Activated CD4-positive, CD25-positive, alpha-beta regulatory T cell (primary cell): Measurements from ENCODE around the gene PIK3R4.

Experiments used
- DNase-seq, 4 experiments: peaks; one replicate each; lab custom pipeline; 2025; lab: John Stamatoyannopoulos, UW

Gene PIK3R4

DNA sequence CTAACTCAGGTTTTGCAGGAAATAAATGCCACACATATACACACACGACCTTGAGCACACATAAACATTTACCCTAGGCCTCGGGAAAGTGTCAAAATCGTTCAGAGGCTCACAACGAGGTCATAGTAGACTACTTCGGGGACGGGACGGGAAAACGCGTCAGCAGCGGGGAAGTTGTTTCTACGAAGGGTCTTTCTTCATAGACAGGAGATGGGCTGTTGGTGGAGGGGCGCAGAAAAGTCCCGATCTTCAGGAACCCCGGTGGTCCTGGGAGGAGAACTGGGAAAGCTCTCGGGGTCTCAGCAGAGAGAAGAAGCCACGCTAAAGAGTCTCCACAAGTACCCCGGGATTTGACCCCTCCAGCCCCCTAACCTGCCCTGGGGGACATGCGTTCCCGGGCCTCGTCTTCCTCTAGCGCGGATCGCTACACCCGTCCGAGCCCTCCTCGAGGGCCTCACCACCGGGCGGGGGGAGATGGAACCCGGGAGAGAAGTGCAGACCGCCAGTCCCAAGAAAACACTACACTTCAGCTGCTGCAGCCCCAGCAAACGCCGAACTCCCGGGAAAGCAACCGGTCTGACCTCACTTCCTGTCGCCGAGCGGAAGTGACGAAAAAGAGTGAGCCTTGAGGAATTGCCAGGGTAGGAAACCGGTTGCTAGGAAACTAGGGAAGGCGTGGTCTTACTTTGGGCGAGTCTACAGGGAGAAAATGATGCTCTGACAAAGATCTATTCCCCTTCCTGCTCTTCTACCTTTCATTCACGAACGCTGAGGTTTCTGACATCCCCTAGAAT is at the start of gene PIK3R4:
TSS of gene PIK3R4 (minus strand) at position 584 of the 794 bp plus-strand sequence. CDS start 1,611 bp downstream, outside the sequence.
- peak; percentile 79 to 85 (median 81) for DNase-seq

GRCh38 chr3:130795396-130795795 is 48.8 kb upstream of the PIK3R4 start:
- DNase-seq, result no peak

GRCh38 chr3:130792246-130792645 is 45.6 kb upstream of the PIK3R4 start:
- no peak for DNase-seq

GRCh38 chr3:130789782-130790322 is 43.2 kb upstream of the PIK3R4 start:
- no peak for DNase-seq

DNA sequence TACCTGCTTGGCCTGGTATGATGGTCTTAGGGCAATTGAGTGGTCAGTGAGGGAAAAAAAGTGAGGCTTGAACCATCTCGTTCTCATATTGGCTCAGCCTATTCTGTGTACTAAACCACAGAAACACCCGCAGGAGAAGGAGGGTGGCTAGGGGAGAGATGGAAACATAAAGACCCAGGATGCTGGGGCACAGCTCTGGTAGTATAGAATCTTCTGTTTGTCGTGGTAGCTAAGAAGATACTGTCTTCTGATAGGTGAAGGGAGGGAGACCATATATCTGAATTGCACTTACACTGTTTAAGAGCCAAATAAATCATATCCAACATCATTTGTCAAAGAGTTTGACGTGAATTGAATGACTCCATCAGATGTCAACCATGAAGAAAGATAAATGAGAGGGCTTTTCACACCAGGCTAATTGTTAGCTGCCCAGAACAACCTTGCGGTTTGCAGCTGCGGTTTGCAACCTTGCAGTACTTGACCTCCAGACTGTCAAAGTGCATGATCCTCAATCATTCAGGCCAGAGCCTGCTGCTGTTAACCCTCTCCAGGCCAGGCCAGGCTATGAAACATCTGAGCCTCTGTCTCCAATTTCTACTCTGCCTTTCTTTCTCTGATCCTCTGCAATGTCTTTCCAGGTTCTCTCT is 40.9 kb upstream of the PIK3R4 start:
- DNase-seq, result no peak

- DNase-seq, result no peak
These were observed 39.7 kb upstream of the PIK3R4 start for GRCh38 chr3:130786306-130786705.

GRCh38 chr3:130783629-130784028 is 37.0 kb upstream of the PIK3R4 start:
- no peak for DNase-seq

- no peak for DNase-seq
These were observed 32.9 kb upstream of the PIK3R4 start for GRCh38 chr3:130779486-130779885.

DNA sequence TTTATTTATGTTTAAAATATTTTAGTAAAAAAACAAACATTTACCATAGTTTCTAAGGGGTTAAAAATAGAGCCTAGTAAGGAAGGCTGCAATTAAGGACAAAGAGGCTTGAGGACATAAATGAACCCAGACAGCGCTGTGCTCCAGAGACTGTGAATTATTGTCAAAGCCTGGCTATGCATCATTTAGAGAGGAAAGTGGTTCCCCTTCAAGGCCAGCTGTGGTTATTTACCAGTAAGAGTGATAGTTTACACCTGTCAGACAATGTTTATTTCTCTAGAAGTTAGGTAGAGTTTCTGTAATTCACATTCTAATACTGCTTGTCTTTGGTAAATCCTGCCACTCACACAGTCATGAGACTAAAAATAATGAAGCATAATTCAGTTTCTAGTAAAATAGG is 32.4 kb upstream of the PIK3R4 start:
- DNase-seq, result no peak

DNA sequence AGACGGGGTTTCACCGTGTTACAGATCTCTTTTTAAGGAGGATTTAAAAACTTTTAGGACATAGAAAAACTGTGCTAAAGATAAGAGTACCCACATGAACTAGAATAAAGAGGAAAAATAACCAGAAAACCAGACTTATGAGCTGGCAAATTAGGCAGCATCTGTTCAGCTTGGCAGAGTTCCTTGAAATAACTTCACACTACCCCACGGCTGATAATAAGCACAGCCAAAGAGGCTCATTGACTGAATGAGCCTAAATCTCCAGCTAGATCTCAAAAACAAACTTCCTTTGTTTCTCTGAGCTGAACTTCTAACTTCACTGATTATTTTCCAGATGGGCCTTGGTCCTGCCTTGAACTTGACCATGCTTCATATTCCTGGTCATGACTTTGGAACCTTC is 26.7 kb upstream of the PIK3R4 start:
- no peak for DNase-seq

DNA sequence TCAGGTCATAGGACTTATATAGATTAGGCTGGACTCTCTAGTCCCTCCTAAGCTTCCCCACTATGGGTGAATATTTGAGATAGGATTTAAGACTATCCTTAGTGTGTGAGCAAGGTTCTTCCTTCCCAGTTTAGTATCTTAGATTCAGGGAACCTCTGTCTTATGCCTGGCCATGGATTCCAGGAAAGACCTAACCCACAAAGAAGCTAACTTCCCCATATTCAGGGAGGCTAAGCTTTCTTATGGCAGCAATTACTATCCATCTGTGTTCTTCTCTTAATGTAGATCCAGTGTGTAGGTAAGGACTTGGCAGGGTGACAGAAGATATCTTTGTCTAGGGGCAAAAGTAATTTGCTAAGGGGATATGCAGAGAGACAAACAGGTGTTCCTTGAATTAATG is 25.5 kb upstream of the PIK3R4 start:
- DNase-seq, result no peak

DNA sequence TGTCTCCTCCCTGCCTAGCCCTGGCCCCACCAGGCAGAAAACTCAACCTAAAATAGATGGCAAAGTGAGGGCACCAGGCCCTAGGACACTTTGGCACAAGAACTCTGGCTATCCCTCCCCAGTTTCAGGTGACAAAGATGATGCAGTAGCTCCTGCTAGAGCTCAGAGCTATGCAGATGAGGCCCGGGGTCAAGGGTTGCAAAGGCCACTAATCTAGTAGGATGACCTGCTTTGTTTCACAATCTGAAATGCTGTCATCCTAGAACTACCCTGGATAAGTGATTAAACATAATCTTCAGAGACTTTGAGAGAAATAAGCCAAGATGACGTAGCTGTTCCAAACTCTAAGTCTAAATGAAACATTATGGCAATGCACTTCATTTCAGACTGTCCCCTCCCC is 24.0 kb upstream of the PIK3R4 start:
- no peak for DNase-seq

DNA sequence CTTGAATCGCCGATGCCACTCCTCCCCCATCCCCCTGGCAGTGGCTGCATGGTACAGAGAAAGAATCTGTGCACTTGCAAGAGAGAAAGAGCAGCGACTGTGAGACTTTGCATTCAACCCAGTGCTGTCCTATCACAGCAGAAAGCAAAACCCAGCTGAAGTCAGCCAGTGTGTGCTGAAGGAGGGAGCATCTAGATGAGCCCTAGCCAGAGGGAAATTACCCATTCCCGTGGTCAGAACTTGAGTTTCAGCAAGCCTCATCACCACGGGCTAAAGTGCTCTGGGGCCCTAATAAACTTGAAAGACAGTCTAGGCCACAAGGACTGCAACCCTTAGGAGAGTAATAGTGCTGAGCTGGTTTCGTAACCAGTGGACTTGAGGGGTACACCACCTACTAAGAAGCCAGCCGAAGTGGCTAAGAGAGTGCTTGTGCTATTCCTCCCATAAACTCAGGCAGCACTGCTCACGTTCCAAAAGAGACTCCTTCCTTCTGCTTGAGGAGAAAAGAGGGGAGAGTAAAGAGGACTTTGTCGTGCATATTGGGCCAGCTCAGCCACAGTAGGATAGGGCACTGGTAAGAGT is 15.2 kb upstream of the PIK3R4 start:
- no peak for DNase-seq

DNA sequence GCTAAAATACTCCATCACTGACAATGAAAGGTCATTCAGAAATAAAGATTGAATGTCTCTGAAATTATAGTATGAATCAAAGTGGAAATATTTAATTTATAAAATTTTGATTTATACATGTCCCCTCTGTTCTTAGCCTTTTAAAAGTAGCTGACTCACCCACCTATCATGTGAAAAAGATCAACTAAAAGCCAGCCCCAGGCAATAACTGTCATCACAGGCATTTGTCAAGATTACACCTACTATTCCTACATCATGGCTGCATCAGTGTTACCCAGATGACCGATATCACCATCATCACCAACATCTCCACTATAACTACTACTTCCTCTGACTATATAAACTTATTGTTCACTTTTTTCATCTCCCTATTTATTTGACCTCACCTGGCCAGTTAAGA is 14.3 kb upstream of the PIK3R4 start:
- no peak for DNase-seq

GRCh38 chr3:130759692-130760338 is 13.2 kb upstream of the PIK3R4 start:
- DNase-seq, result peak in 3 of 4 experiments; percentile 3 to 6 (median 6)

DNA sequence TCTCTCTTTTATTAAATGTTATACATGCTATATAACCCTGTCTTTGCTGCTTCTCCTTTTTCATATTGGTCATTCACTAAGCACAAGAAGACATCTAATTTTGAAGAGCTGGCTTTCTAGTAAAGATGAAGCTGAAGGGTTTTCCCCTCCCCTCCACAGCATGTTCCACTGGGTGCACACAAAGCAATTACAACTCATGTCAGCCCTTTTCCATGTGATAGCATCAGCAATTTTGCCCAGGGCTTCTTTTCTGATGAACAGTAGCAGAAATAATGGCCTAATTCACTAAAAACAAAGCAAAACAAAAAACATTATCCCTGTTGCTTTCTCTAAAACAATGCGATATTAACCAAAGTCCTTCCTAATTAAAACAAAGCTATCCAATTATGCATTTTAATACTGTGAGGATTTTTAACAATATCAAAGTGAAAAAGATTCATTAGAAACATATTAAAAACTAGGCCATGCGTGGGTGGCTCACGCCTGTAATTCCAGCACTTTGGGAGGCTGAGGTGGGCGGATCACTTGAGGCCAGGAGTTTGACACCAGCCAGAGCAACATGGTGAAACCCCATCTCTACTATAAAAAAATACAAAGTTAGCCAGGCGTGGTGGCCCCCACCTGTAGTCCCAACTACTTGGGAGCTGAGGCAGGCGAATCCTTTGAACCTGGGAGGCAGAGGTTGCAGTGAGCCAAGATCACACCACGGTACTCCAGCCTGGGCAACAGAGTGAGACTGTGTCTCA is 12.2 kb upstream of the PIK3R4 start:
- DNase-seq, result no peak

- no peak for DNase-seq
These were observed 11.1 kb upstream of the PIK3R4 start for GRCh38 chr3:130757611-130758150.

DNA sequence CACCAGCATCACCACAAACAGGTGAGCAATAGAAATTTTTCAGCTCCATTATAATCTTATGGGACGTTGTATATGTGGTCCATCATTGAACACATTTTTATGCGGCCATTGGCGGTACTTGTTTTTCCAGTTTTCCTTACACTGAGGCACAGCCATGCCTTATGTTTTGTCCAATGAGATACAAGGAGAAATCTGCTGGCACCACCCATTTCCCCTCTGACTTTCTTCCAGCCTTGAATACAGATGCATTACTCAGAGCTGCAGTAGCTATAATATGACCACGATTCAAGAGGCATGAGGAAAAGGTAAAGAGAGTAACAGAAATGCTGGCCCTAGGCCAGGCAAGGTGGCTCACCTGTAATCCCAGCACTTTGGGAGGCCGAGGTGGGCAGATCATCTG is 9.0 kb upstream of the PIK3R4 start:
- no peak for DNase-seq

DNA sequence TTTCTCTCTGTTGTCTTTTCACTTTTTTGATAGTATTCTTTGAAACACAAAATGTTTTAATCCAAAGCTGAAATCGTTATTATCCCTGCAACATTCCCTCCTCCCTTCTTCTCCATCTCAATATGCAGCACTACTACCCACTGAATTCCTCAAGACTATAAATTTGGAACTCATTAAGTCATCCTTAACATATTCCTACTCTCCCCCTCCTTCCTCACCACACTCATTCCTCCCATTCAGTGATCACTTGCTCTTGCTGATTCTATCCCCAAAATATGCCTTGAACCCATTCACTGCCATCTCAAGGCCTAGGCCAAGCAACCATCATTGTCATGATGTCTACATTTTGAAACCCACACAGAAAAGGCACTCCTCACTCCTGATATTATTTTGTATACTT is 2.4 kb upstream of the PIK3R4 start:
- no peak for DNase-seq

- no peak for DNase-seq
These were observed 1.8 kb upstream of the PIK3R4 start for GRCh38 chr3:130748467-130748861.

- no peak for DNase-seq
These were observed 3.3 kb downstream of the PIK3R4 start for GRCh38 chr3:130743354-130743753.
